ENCODE data around the gene ULK1. TPM values are rescaled to one million over a fixed set of nuclear protein-coding genes. Genes with fewer than 3 reads are reported as not detected.

Gene ULK1
- total RNA-seq, 2 experiments from 2014 or later: 13.3 to 15.5 TPM

GRCh38 chr12:131867471-131867870, 27.0 kb upstream of the ULK1 start:
- intact Hi-C loops (cut with micrococcal nuclease): no loop called here
- Mint-ChIP-seq H3K4me3 (no peak overlapping the region), H3K27me3 (peaks cover 2% of the 10 kb centered on the region), H3K9me3 (no peaks in the 10 kb centered on the region), H3K27ac (no peak overlapping the region), H3K36me3 (ENCODE audit: low read depth) (no peaks in the 10 kb centered on the region), H3K4me1 (ENCODE audit: low read depth) (no peaks in the 10 kb centered on the region)
- ChIA-PET POLR2A (interaction anchor here (0.6 kb wide), 1 partner anchor 216 kb away, joined by 3 read pairs; no protein-coding TSS in a partner anchor), CTCF (no interaction called here)
- no peak for TF ChIP-seq CTCF (IDR thresholded peaks at IDR 0.05)
- ATAC-seq (no peak), DNase-seq (no peak)

- Mint-ChIP-seq H3K4me3 (no peak overlapping the region), H3K27ac (no peak overlapping the region), H3K36me3 (ENCODE audit: low read depth) (no peaks in the 10 kb centered on the region), H3K27me3 (no peaks in the 10 kb centered on the region), H3K9me3 (no peaks in the 10 kb centered on the region), H3K4me1 (ENCODE audit: low read depth) (no peaks in the 10 kb centered on the region)
- DNase-seq (no peak), ATAC-seq (no peak)
- ChIA-PET POLR2A (interaction anchor here (0.6 kb wide), 1 partner anchor 215 kb away, joined by 3 read pairs; no protein-coding TSS in a partner anchor), CTCF (no interaction called here)
- no peak for TF ChIP-seq CTCF (IDR thresholded peaks at IDR 0.05)
- intact Hi-C loops (cut with micrococcal nuclease): no loop called here
Observed at GRCh38 chr12:131867891-131868675, 26.3 kb upstream of the ULK1 start.

- ATAC-seq: no peak
- H3K27me3 Mint-ChIP-seq: no peaks in the 10 kb centered on the region
- POLR2A ChIA-PET: no interaction called here
Observed at GRCh38 chr12:131869871-131870418, 24.5 kb upstream of the ULK1 start.

GRCh38 chr12:131871677-131872076, 22.7 kb upstream of the ULK1 start:
- no peak for DNase-seq
- no peaks in the 10 kb centered on the region for H3K27me3 Mint-ChIP-seq
- intact Hi-C loops (cut with micrococcal nuclease): no loop called here
- H3K9me3 Mint-ChIP-seq: peaks cover 2% of the 10 kb centered on the region
- H3K4me1 Mint-ChIP-seq (ENCODE audit: low read depth): no peaks in the 10 kb centered on the region
- POLR2A ChIA-PET: no interaction called here
- CTCF ChIA-PET: no interaction called here
- no peak overlapping the region for H3K4me3 Mint-ChIP-seq
- TF ChIP-seq CTCF (IDR thresholded peaks at IDR 0.05): no peak
- H3K36me3 Mint-ChIP-seq (ENCODE audit: low read depth): no peaks in the 10 kb centered on the region
- no peak for ATAC-seq
- H3K27ac Mint-ChIP-seq: no peak overlapping the region

More at GRCh38 chr12:131869871-131870418, 24.5 kb upstream of the ULK1 start:
- no peak for TF ChIP-seq CTCF (IDR thresholded peaks at IDR 0.05)
- no peaks in the 10 kb centered on the region for H3K4me1 Mint-ChIP-seq (ENCODE audit: low read depth)
- CTCF ChIA-PET: no interaction called here
- no peak overlapping the region for H3K4me3 Mint-ChIP-seq
- H3K36me3 Mint-ChIP-seq (ENCODE audit: low read depth): no peaks in the 10 kb centered on the region
- no peak for DNase-seq
- intact Hi-C loops (cut with micrococcal nuclease): no loop called here
- H3K9me3 Mint-ChIP-seq: peaks cover 2% of the 10 kb centered on the region
- no peak overlapping the region for H3K27ac Mint-ChIP-seq

All from activated CD8-positive, alpha-beta T cell treated with anti-CD3 and anti-CD28 coated beads for 36 hours (primary cell).